Upper lobe of left lung (tissue), 4 donors: ENCODE results near the gene AKT2.

Experiments
- POLR2AphosphoS5 ChIP-seq, 2 donors: sonication (generic); formaldehyde crosslinking; IDR thresholded peaks; one replicate each; pipeline ENCODE4 v1.5.1; 2017; ENCODE audit warnings: antibody characterized with exemption in 2 of 2
- TF ChIP-seq, protein P1 (sequence below), 6 experiments: fragments of 450-650 bp in 4 of 6; fragments of 200-600 bp in 2 of 6; sonication (generic) in 2 of 6; IDR thresholded peaks; one replicate each; pipeline ENCODE4 v1.5.1; 2016 to 2019; ENCODE audit warnings: antibody characterized with exemption in 6 of 6

DNA sequence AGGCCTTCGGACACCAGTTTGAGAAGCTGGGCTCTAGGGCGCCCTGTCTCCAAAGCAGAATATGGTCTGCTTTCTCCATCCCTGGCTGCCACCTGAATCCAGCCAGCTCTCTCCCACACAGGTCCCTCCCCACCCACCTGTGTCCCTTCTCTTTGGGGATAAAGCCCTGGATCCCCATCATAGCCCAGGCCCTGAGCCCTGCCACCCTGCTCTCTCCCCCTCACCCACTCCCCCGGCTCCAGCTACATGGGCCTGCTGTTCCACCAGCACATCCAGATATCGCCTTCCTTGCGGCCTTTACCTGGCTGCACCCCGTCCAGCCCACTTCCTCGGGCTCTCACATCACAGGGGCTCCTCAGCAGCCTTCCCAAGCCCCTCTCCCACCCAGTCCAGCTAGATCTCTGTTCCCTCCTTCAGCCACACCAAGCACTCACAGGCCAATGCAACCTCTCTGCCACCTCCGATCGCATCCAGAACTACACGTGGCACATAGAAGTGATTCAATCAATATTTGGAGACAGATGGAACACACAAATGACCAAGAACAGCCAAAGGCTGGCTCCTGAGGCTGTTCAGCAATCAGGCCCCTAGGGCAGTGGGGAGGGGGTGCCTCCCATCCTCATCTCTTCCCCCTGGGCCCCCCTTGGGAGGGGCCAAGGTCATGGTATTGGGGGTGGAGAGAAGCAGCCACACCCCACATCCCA lies 7.6 kb downstream of the AKT2 start:
- no peak for TF ChIP-seq POLR2AphosphoS5 (IDR thresholded peaks at IDR 0.05)
- TF ChIP-seq, protein P1, sequence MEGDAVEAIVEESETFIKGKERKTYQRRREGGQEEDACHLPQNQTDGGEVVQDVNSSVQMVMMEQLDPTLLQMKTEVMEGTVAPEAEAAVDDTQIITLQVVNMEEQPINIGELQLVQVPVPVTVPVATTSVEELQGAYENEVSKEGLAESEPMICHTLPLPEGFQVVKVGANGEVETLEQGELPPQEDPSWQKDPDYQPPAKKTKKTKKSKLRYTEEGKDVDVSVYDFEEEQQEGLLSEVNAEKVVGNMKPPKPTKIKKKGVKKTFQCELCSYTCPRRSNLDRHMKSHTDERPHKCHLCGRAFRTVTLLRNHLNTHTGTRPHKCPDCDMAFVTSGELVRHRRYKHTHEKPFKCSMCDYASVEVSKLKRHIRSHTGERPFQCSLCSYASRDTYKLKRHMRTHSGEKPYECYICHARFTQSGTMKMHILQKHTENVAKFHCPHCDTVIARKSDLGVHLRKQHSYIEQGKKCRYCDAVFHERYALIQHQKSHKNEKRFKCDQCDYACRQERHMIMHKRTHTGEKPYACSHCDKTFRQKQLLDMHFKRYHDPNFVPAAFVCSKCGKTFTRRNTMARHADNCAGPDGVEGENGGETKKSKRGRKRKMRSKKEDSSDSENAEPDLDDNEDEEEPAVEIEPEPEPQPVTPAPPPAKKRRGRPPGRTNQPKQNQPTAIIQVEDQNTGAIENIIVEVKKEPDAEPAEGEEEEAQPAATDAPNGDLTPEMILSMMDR (IDR thresholded peaks at IDR 0.05) = no peak
